ENCODE data around the gene STRA6.

STRA6 gene

GRCh38 chr15:74141591-74141990 lies 61.0 kb downstream of the STRA6 start:
- no peaks in the 10 kb centered on the region for H3K36me3 ChIP-seq (ENCODE audit: control insufficient read depth, insufficient read depth, low read length)
- WGBS, 2 experiments: 100% methylated on average over 1 of the region's 1 CpG; no CpG with 5 or more reads in 1 of the 2 experiments
- peaks cover 19% of the 10 kb centered on the region for H3K4me1 ChIP-seq (ENCODE audit: control insufficient read depth, insufficient read depth, low read length)
- no peak overlapping the region for H3K27ac ChIP-seq (ENCODE audit: insufficient read depth, low read depth, low read length, poor library complexity, severe bottlenecking)
- peaks cover 25% of the 10 kb centered on the region for H3K27me3 ChIP-seq (ENCODE audit: control insufficient read depth, insufficient read depth, low read length, poor library complexity, severe bottlenecking)
- no peaks in the 10 kb centered on the region for H3K9me3 ChIP-seq (ENCODE audit: control insufficient read depth, low read length)
- no peak overlapping the region for H3K4me3 ChIP-seq (ENCODE audit: insufficient read depth, low read depth, low read length)

- Histone ChIP-seq H3K27ac (ENCODE audit: insufficient read depth, low read depth, low read length, poor library complexity, severe bottlenecking) (no peak overlapping the region), H3K27me3 (ENCODE audit: control insufficient read depth, insufficient read depth, low read length, poor library complexity, severe bottlenecking) (peaks cover 52% of the 10 kb centered on the region), H3K9me3 (ENCODE audit: control insufficient read depth, low read length) (no peaks in the 10 kb centered on the region), H3K36me3 (ENCODE audit: control insufficient read depth, insufficient read depth, low read length) (no peaks in the 10 kb centered on the region), H3K4me1 (ENCODE audit: control insufficient read depth, insufficient read depth, low read length) (peaks cover 23% of the 10 kb centered on the region), H3K4me3 (ENCODE audit: insufficient read depth, low read depth, low read length) (no peak overlapping the region)
- WGBS, 2 experiments: 89 to 91% methylated on average over 4 of the region's 4 CpGs
Measured at GRCh38 chr15:74138642-74139041, 63.9 kb downstream of the STRA6 start.

GRCh38 chr15:74137537-74137894 lies 65.1 kb downstream of the STRA6 start:
- Histone ChIP-seq H3K4me3 (ENCODE audit: insufficient read depth, low read depth, low read length) (no peak overlapping the region), H3K36me3 (ENCODE audit: control insufficient read depth, insufficient read depth, low read length) (no peaks in the 10 kb centered on the region), H3K27me3 (ENCODE audit: control insufficient read depth, insufficient read depth, low read length, poor library complexity, severe bottlenecking) (peaks cover 63% of the 10 kb centered on the region), H3K9me3 (ENCODE audit: control insufficient read depth, low read length) (no peaks in the 10 kb centered on the region), H3K27ac (ENCODE audit: insufficient read depth, low read depth, low read length, poor library complexity, severe bottlenecking) (no peak overlapping the region), H3K4me1 (ENCODE audit: control insufficient read depth, insufficient read depth, low read length) (peaks cover 23% of the 10 kb centered on the region)
- WGBS, 2 experiments: 46 to 56% methylated on average over 2 of the region's 2 CpGs

- no peak overlapping the region for H3K27ac ChIP-seq (ENCODE audit: insufficient read depth, low read depth, low read length, poor library complexity, severe bottlenecking)
- H3K36me3 ChIP-seq (ENCODE audit: control insufficient read depth, insufficient read depth, low read length): no peaks in the 10 kb centered on the region
- WGBS, 2 experiments: 51 to 57% methylated on average over 18 of the region's 18 CpGs
- peaks cover 69% of the 10 kb centered on the region for H3K27me3 ChIP-seq (ENCODE audit: control insufficient read depth, insufficient read depth, low read length, poor library complexity, severe bottlenecking)
- peaks cover 23% of the 10 kb centered on the region for H3K4me1 ChIP-seq (ENCODE audit: control insufficient read depth, insufficient read depth, low read length)
- H3K9me3 ChIP-seq (ENCODE audit: control insufficient read depth, low read length): no peaks in the 10 kb centered on the region
- H3K4me3 ChIP-seq (ENCODE audit: insufficient read depth, low read depth, low read length): peak overlapping the region; percentile 29
Measured at GRCh38 chr15:74136814-74137536, 65.6 kb downstream of the STRA6 start.

GRCh38 chr15:74136540-74136813 lies 66.1 kb downstream of the STRA6 start:
- peaks cover 28% of the 10 kb centered on the region for H3K4me1 ChIP-seq (ENCODE audit: control insufficient read depth, insufficient read depth, low read length)
- peaks cover 74% of the 10 kb centered on the region for H3K27me3 ChIP-seq (ENCODE audit: control insufficient read depth, insufficient read depth, low read length, poor library complexity, severe bottlenecking)
- WGBS, 2 experiments: 0 to 1% methylated on average over 23 of the region's 26 CpGs
- H3K4me3 ChIP-seq (ENCODE audit: insufficient read depth, low read depth, low read length): peak overlapping the region; percentile 29
- H3K36me3 ChIP-seq (ENCODE audit: control insufficient read depth, insufficient read depth, low read length): no peaks in the 10 kb centered on the region
- H3K9me3 ChIP-seq (ENCODE audit: control insufficient read depth, low read length): no peaks in the 10 kb centered on the region
- H3K27ac ChIP-seq (ENCODE audit: insufficient read depth, low read depth, low read length, poor library complexity, severe bottlenecking): no peak overlapping the region

GRCh38 chr15:74135041-74135565 lies 67.5 kb downstream of the STRA6 start:
- Histone ChIP-seq H3K27me3 (ENCODE audit: control insufficient read depth, insufficient read depth, low read length, poor library complexity, severe bottlenecking) (peaks cover 86% of the 10 kb centered on the region), H3K36me3 (ENCODE audit: control insufficient read depth, insufficient read depth, low read length) (no peaks in the 10 kb centered on the region), H3K9me3 (ENCODE audit: control insufficient read depth, low read length) (no peaks in the 10 kb centered on the region), H3K4me1 (ENCODE audit: control insufficient read depth, insufficient read depth, low read length) (peaks cover 37% of the 10 kb centered on the region), H3K4me3 (ENCODE audit: insufficient read depth, low read depth, low read length) (no peak overlapping the region), H3K27ac (ENCODE audit: insufficient read depth, low read depth, low read length, poor library complexity, severe bottlenecking) (no peak overlapping the region)
- 21% methylated on average over 26 to 27 of the region's 27 CpGs for WGBS, 2 experiments

- no peaks in the 10 kb centered on the region for H3K9me3 ChIP-seq (ENCODE audit: control insufficient read depth, low read length)
- no peak overlapping the region for H3K27ac ChIP-seq (ENCODE audit: insufficient read depth, low read depth, low read length, poor library complexity, severe bottlenecking)
- no peaks in the 10 kb centered on the region for H3K36me3 ChIP-seq (ENCODE audit: control insufficient read depth, insufficient read depth, low read length)
- H3K4me1 ChIP-seq (ENCODE audit: control insufficient read depth, insufficient read depth, low read length): peaks cover 39% of the 10 kb centered on the region
- no peak overlapping the region for H3K4me3 ChIP-seq (ENCODE audit: insufficient read depth, low read depth, low read length)
- peaks cover 88% of the 10 kb centered on the region for H3K27me3 ChIP-seq (ENCODE audit: control insufficient read depth, insufficient read depth, low read length, poor library complexity, severe bottlenecking)
- WGBS, 2 experiments: 17 to 20% methylated on average over 53 of the region's 53 CpGs
Measured at GRCh38 chr15:74134387-74135027, 68.1 kb downstream of the STRA6 start.

GRCh38 chr15:74133694-74134386 lies 68.7 kb downstream of the STRA6 start:
- peaks cover 46% of the 10 kb centered on the region for H3K4me1 ChIP-seq (ENCODE audit: control insufficient read depth, insufficient read depth, low read length)
- H3K4me3 ChIP-seq (ENCODE audit: insufficient read depth, low read depth, low read length): no peak overlapping the region
- no peak overlapping the region for H3K27ac ChIP-seq (ENCODE audit: insufficient read depth, low read depth, low read length, poor library complexity, severe bottlenecking)
- peaks cover 93% of the 10 kb centered on the region for H3K27me3 ChIP-seq (ENCODE audit: control insufficient read depth, insufficient read depth, low read length, poor library complexity, severe bottlenecking)
- H3K36me3 ChIP-seq (ENCODE audit: control insufficient read depth, insufficient read depth, low read length): no peaks in the 10 kb centered on the region
- 22 to 23% methylated on average over 71 of the region's 71 CpGs for WGBS, 2 experiments
- H3K9me3 ChIP-seq (ENCODE audit: control insufficient read depth, low read length): no peaks in the 10 kb centered on the region

- H3K4me1 ChIP-seq (ENCODE audit: control insufficient read depth, insufficient read depth, low read length): peaks cover 49% of the 10 kb centered on the region
- no peaks in the 10 kb centered on the region for H3K36me3 ChIP-seq (ENCODE audit: control insufficient read depth, insufficient read depth, low read length)
- H3K27ac ChIP-seq (ENCODE audit: insufficient read depth, low read depth, low read length, poor library complexity, severe bottlenecking): no peak overlapping the region
- 21 to 25% methylated on average over 90 of the region's 90 CpGs for WGBS, 2 experiments
- no peaks in the 10 kb centered on the region for H3K9me3 ChIP-seq (ENCODE audit: control insufficient read depth, low read length)
- H3K27me3 ChIP-seq (ENCODE audit: control insufficient read depth, insufficient read depth, low read length, poor library complexity, severe bottlenecking): peaks cover 96% of the 10 kb centered on the region
- H3K4me3 ChIP-seq (ENCODE audit: insufficient read depth, low read depth, low read length): no peak overlapping the region
Measured at GRCh38 chr15:74132681-74133651, 69.6 kb downstream of the STRA6 start.

All from ectodermal cell (in vitro differentiated cells).